A549 (cell line): Measurements from ENCODE around the gene TICAM1. TPM values are rescaled to one million over a fixed set of nuclear protein-coding genes. Genes with fewer than 3 reads are reported as not detected.

Experiments
- ATAC-seq, 2 experiments: fragments of 200-7000 bp in 1 of 2; fragments of >200 bp in 1 of 2; cut with Nextera tagmentation in 1 of 2; cut with Tn5 transposase in 1 of 2; 3 replicates each; pipeline versions ENCODE4 v1.8.0 to v1.9.1; 2018 to 2020; ENCODE audit warnings: mild to moderate bottlenecking in 1 of 2, moderate library complexity in 1 of 2
- CTCF ChIA-PET: fragments of 300-600 bp; sonication (Branson Sonifier 250); formaldehyde crosslinking; extraction: SDS; loops from one replicate; lab custom pipeline; 2021; ENCODE audit warnings: antibody characterized with exemption, inconsistent platforms; lab: Yijun Ruan, JAX
- POLR2A ChIA-PET: fragments of 350-600 bp; formaldehyde crosslinking; extraction: SDS; loops from one replicate; lab custom pipeline; 2021; ENCODE audit warnings: antibody characterized with exemption, inconsistent platforms; lab: Yijun Ruan, JAX
- DNase-seq, 2 experiments: peaks; one replicate each; pipeline versions ENCODE4 v3.0.0 to v3.0.0-alpha.2; 2011 to 2016; ENCODE audit warnings: low read depth in 1 of 2, low spot score in 1 of 2
- FAIRE-seq: peaks from 2 replicates; lab custom pipeline; 2011; peaks lifted over from hg19 to GRCh38; lab: Jason Lieb, UNC
- H3K27ac ChIP-seq, 2 experiments: fragments of >200 bp; sonication (Bioruptor Twin); formaldehyde crosslinking; 3 replicates each; pipeline ENCODE4 v1.5.1; 2016 to 2017
- H3K4me1 ChIP-seq: fragments of >200 bp; sonication (Bioruptor Twin); formaldehyde crosslinking; 3 replicates; pipeline ENCODE4 v1.6.1; 2016
- H3K4me2 ChIP-seq: fragments of >200 bp; sonication (Bioruptor Twin); formaldehyde crosslinking; 3 replicates; pipeline ENCODE4 v1.6.1; 2016
- H3K4me3 ChIP-seq: fragments of >200 bp; sonication (Bioruptor Twin); formaldehyde crosslinking; 3 replicates; pipeline ENCODE4 v1.5.1; 2016
- H3K9me3 ChIP-seq: fragments of >200 bp; sonication (Bioruptor Twin); formaldehyde crosslinking; 3 replicates; pipeline ENCODE4 v1.6.1; 2016
- ATOH8 ChIP-seq: fragments of 250-450 bp; sonication (Bioruptor Pico); IDR thresholded peaks from 2 replicates; pipeline ENCODE4 v1.5.0; 2020; ENCODE audit warnings: low read depth, mild to moderate bottlenecking, moderate library complexity
- CBX8 ChIP-seq: fragments of 200-600 bp; sonication (generic); IDR thresholded peaks from 2 replicates; pipeline ENCODE4 v1.6.1; 2016
- CEBPB ChIP-seq, 2 experiments: fragments of >200 bp in 1 of 2; sonication (Bioruptor Twin) in 1 of 2; formaldehyde crosslinking in 1 of 2; IDR thresholded peaks; 2 replicates each; pipeline ENCODE4 v1.6.1; 2012 to 2016
- CHD4 ChIP-seq: fragments of 200-600 bp; sonication (generic); IDR thresholded peaks from 2 replicates; pipeline ENCODE4 v1.6.1; 2016; ENCODE audit warnings: antibody characterized with exemption, mild to moderate bottlenecking, borderline replicate concordance
- E2F6 ChIP-seq: IDR thresholded peaks from 2 replicates; pipeline ENCODE4 v1.6.1; 2012; ENCODE audit warnings: low read depth, borderline replicate concordance
- EP300 ChIP-seq, 2 experiments: fragments of >200 bp; sonication (Bioruptor Twin); formaldehyde crosslinking; IDR thresholded peaks; 2 replicates in 1 of 2; 3 replicates in 1 of 2; pipeline ENCODE4 v1.6.1; 2016 to 2017
- HES2 ChIP-seq: fragments of >200 bp; sonication (Bioruptor Twin); formaldehyde crosslinking; IDR thresholded peaks from 2 replicates; pipeline ENCODE4 v1.6.1; 2016
- HMGXB4 ChIP-seq: fragments of 250-450 bp; sonication (Bioruptor Pico); IDR thresholded peaks from 2 replicates; pipeline ENCODE4 v1.5.0; 2021; ENCODE audit warnings: mild to moderate bottlenecking, moderate library complexity, borderline replicate concordance
- HOXB5 ChIP-seq: fragments of 250-450 bp; sonication (Bioruptor Pico); IDR thresholded peaks from 2 replicates; pipeline ENCODE4 v1.5.0; 2020; ENCODE audit warnings: mild to moderate bottlenecking, moderate library complexity
- JUN ChIP-seq, 2 experiments: fragments of >200 bp; sonication (Bioruptor Twin); formaldehyde crosslinking; IDR thresholded peaks; 2 replicates in 1 of 2; 3 replicates in 1 of 2; pipeline ENCODE4 v1.6.1; 2016 to 2017
- KDM1A ChIP-seq: fragments of 200-600 bp; sonication (generic); IDR thresholded peaks from 2 replicates; pipeline ENCODE4 v1.6.1; 2016; ENCODE audit warnings: low read depth, mild to moderate bottlenecking
- KDM5A ChIP-seq: fragments of 200-600 bp; sonication (generic); IDR thresholded peaks from 2 replicates; pipeline ENCODE4 v1.6.1; 2016; ENCODE audit warnings: antibody characterized with exemption, mild to moderate bottlenecking
- MAZ ChIP-seq: fragments of 150-350 bp; IDR thresholded peaks from 2 replicates; pipeline ENCODE4 v1.6.1; 2014; ENCODE audit warnings: antibody characterized with exemption, low read depth, low read length, borderline replicate concordance
- NFE2L2 ChIP-seq: fragments of 150-350 bp; conservative IDR thresholded peaks from 2 replicates; pipeline ENCODE4 v1.6.1; 2014; ENCODE audit warnings: low read length
- NR3C1 ChIP-seq: fragments of >200 bp; sonication (Bioruptor Twin); formaldehyde crosslinking; IDR thresholded peaks from 3 replicates; pipeline ENCODE4 v1.6.1; 2017
- PHF8 ChIP-seq: fragments of 200-600 bp; sonication (generic); IDR thresholded peaks from 2 replicates; pipeline ENCODE4 v1.6.1; 2016; ENCODE audit warnings: low read depth, mild to moderate bottlenecking, antibody characterized with exemption, moderate library complexity, borderline replicate concordance
- RAD21 ChIP-seq, 2 experiments: fragments of >200 bp in 1 of 2; sonication (Bioruptor Twin) in 1 of 2; formaldehyde crosslinking in 1 of 2; IDR thresholded peaks in 1 of 2; conservative IDR thresholded peaks in 1 of 2; 2 replicates in 1 of 2; 3 replicates in 1 of 2; pipeline ENCODE4 v1.6.1; 2012 to 2018; ENCODE audit warnings: inconsistent platforms in 1 of 2
- RARB ChIP-seq: fragments of 250-450 bp; sonication (Bioruptor Pico); IDR thresholded peaks from 2 replicates; pipeline ENCODE4 v1.8.0; 2021; ENCODE audit warnings: mild to moderate bottlenecking, moderate library complexity
- RCOR1 ChIP-seq: fragments of 150-350 bp; IDR thresholded peaks from 2 replicates; pipeline ENCODE4 v1.6.1; 2014; ENCODE audit warnings: antibody characterized with exemption, low read length, low read depth
- REST ChIP-seq: fragments of 200-600 bp; sonication (generic); IDR thresholded peaks from 2 replicates; pipeline ENCODE4 v1.6.1; 2016; ENCODE audit warnings: antibody characterized with exemption, mild to moderate bottlenecking, moderate library complexity
- RFX5 ChIP-seq: fragments of 450-650 bp; IDR thresholded peaks from 2 replicates; pipeline ENCODE4 v1.7.1; 2014; ENCODE audit warnings: antibody characterized with exemption, mild to moderate bottlenecking, moderate library complexity
- SREBF2 ChIP-seq: fragments of 450-650 bp; IDR thresholded peaks from 2 replicates; pipeline ENCODE4 v1.6.1; 2014; ENCODE audit warnings: mild to moderate bottlenecking, moderate library complexity
- TFCP2L1 ChIP-seq: fragments of 250-450 bp; sonication (Bioruptor Pico); IDR thresholded peaks from 2 replicates; pipeline ENCODE4 v1.5.0; 2021; ENCODE audit warnings: mild to moderate bottlenecking
- ZC3H11A ChIP-seq: fragments of 450-650 bp; IDR thresholded peaks from 2 replicates; pipeline ENCODE4 v1.6.1; 2014; ENCODE audit warnings: antibody characterized with exemption, mild to moderate bottlenecking
- ZFP36 ChIP-seq: fragments of 450-650 bp; IDR thresholded peaks from 2 replicates; pipeline ENCODE4 v1.6.1; 2014; ENCODE audit warnings: borderline replicate concordance; ENCODE audit not compliant: partially characterized antibody
- ZNF302 ChIP-seq: fragments of 250-450 bp; sonication (Bioruptor Pico); IDR thresholded peaks from 2 replicates; pipeline ENCODE4 v1.9.0; 2021; ENCODE audit warnings: inconsistent platforms, mild to moderate bottlenecking, moderate library complexity
- ZSCAN20 ChIP-seq: fragments of 250-450 bp; sonication (Bioruptor Pico); IDR thresholded peaks from 2 replicates; pipeline ENCODE4 v1.8.0; 2022; ENCODE audit warnings: mild to moderate bottlenecking, moderate library complexity
- WGBS: methylation state at CpG from one replicate; pipeline ENCODE4 v1.1.6; 2017; ENCODE audit errors: missing lambda C conversion rate; 5-methylcytosine and 5-hydroxymethylcytosine counted together
- polyA plus RNA-seq, 4 experiments: library from polyadenylated mRNA; depleted of rRNA in 3 of 4; stranded (reverse); fragments of >200 nt; fragmentation: RNase III in 1 of 4; extraction: RNeasy Plus Mini Kit Qiagen cat#74134 plus additional on column Dnase treatment in 1 of 4; gene quantifications; 2 replicates in 3 of 4; 3 replicates in 1 of 4; pipeline ENCODE4 v1.2.3, GENCODE V29; 2011 to 2017
- TF ChIP-seq, protein P1 (sequence below): fragments of 450-650 bp; IDR thresholded peaks from 2 replicates; pipeline ENCODE4 v1.6.1; 2014; ENCODE audit warnings: antibody characterized with exemption

Gene TICAM1
- polyA plus RNA-seq, 2 of the 4 experiments (the other 2 are of a cell fraction): 0.78 to 4.0 TPM

GRCh38 chr19:4844348-4845179, 13.1 kb upstream of the TICAM1 start:
- Histone ChIP-seq H3K4me3 (no peak overlapping the region), H3K9me3 (no peaks in the 10 kb centered on the region), H3K27ac (no peak overlapping the region), H3K4me1 (peaks cover 17% of the 10 kb centered on the region; the same call in 2 of the 3 replicates), H3K4me2 (no peak overlapping the region)
- FAIRE-seq: no peak
- POLR2A ChIA-PET: no interaction called here
- 73% methylated on average over 8 of the region's 10 CpGs for WGBS
- peak in 1 of 2 experiments; percentile 56 for DNase-seq
- peak; percentile 19 to 45; a peak in 3 of 6 replicates for ATAC-seq
- no peak for TF ChIP-seq ATOH8
- TF ChIP-seq ZSCAN20: no peak
- TF ChIP-seq HES2: no peak
- TF ChIP-seq, protein P1, sequence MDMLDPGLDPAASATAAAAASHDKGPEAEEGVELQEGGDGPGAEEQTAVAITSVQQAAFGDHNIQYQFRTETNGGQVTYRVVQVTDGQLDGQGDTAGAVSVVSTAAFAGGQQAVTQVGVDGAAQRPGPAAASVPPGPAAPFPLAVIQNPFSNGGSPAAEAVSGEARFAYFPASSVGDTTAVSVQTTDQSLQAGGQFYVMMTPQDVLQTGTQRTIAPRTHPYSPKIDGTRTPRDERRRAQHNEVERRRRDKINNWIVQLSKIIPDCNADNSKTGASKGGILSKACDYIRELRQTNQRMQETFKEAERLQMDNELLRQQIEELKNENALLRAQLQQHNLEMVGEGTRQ: peak; percentile 39; the same call in 1 of the 2 replicates
- peak; percentile 93 for TF ChIP-seq ZFP36
- no peak for TF ChIP-seq TFCP2L1 (CRISPR knock-in tag)
- TF ChIP-seq RAD21 (conservative IDR thresholded peaks at IDR 0.05 in 1 of 2, IDR thresholded peaks at IDR 0.05 in 1 of 2): no peak
- no peak for TF ChIP-seq REST
- TF ChIP-seq CEBPB (IDR thresholded peaks at IDR 0.05): no peak
- TF ChIP-seq SREBF2: no peak
- no peak for TF ChIP-seq E2F6
- TF ChIP-seq PHF8: no peak
- TF ChIP-seq RARB (CRISPR knock-in tag): no peak
- no peak for TF ChIP-seq EP300 (IDR thresholded peaks at IDR 0.05)
- no peak for TF ChIP-seq NFE2L2
- TF ChIP-seq NR3C1: no peak
- CTCF ChIA-PET: interaction anchor here (1.7 to 14.2 kb wide), 3 partner anchors 9 to 68 kb away, joined by 5 to 240 read pairs (median 7); no protein-coding TSS in a partner anchor

DNA sequence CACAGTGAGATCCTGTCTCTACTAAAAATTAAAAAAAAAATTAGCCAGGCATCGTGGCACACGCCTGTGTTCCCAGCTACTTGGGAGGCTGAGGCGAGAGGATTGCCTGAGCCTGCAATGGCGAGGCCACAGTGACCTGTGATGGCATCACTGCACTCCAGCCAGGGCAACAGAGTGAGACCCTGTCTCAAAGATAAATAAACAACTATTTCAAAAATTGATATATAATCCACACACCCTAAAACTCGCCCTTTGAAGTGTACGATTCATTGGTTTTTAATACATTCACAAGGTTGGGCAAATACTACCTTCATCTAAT, 12.1 kb upstream of the TICAM1 start:
- ATAC-seq (no peak), FAIRE-seq (no peak), DNase-seq (no peak)
- Histone ChIP-seq H3K9me3 (no peaks in the 10 kb centered on the region), H3K4me3 (no peak overlapping the region), H3K27ac (no peak overlapping the region), H3K4me2 (no peak overlapping the region), H3K4me1 (peaks cover 17% of the 10 kb centered on the region; the same call in 2 of the 3 replicates)
- WGBS: 81% methylated on average over 6 of the region's 6 CpGs
- ChIA-PET CTCF (interaction anchor here (1.7 to 14.2 kb wide), 4 partner anchors 8 to 69 kb away, joined by 5 to 240 read pairs (median 6); no protein-coding TSS in a partner anchor), POLR2A (interaction anchor here (0.6 kb wide), 1 partner anchor 9 kb away, joined by 4 read pairs; no protein-coding TSS in a partner anchor)
- TF ChIP-seq ZC3H11A (no peak), CHD4 (no peak), ZNF302 (CRISPR knock-in tag) (no peak), NR3C1 (no peak), HMGXB4 (CRISPR knock-in tag) (no peak), RFX5 (no peak), HOXB5 (CRISPR knock-in tag) (no peak), CBX8 (no peak), RCOR1 (no peak), JUN (IDR thresholded peaks at IDR 0.05) (no peak), KDM5A (no peak), MAZ (no peak), KDM1A (no peak)
- TF ChIP-seq, protein P1: no peak
